Measurements from ENCODE around the gene TOGARAM2.
"Not testable (repeated sequence)": the region's sequence is repeated elsewhere in the genome, so short reads cannot be mapped to it uniquely, and the experiment has no call there.

The TOGARAM2 gene

DNA sequence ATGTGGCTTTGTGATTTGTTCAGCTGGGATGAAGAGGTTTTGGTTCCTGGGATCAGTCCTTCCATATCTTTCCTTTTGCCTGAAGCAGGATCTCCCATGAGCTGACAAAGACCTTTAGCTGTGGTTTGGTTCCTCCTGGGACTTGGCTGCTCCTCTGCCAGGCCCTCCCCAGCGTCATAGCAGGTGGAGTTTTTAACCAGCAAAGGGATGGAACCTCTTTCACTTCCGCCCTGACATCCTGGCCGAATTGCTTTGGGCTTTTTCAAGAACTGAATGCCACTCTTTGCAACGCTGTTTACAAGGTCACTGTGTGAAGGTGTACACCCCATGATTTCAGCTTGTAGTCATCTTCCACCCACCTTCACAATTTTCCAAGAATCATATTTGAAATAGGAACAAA, 92.8 kb downstream of the TOGARAM2 start:
- Mint-ChIP-seq H3K9me3 (peaks cover 0 to 2% of the 10 kb centered on the region in 2 donors), H3K27ac (no peak overlapping the region), H3K27me3 (no peaks in the 10 kb centered on the region), H3K4me1 (ENCODE audit: low read depth in 2 of 2) (no peaks in the 10 kb centered on the region), H3K36me3 (ENCODE audit: insufficient read depth) (no peaks in the 10 kb centered on the region), H3K4me3 (no peak overlapping the region)
- DNase-seq, result no peak
- no peak for ATAC-seq (replicated peaks)

DNA sequence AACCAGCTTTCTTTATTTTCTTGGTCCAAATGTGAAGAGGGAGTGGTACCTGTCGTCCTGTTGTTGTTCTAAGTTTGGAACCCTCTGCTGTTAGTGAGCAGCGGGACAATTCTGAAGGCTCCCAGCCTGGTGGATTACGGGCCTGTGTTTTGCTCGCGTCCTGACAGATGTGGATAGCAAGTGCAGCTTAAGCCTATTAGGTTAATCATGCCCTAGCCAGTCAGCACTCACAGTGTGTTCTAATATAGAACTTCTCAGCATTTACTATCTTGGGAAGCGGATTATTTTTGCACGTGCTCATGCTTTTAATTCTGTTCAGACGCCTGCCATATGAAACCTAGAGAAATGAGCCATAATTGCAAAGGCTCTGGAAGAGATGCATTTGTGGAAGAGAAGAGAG, 93.3 kb downstream of the TOGARAM2 start, which contains the start of gene PCARE:
TSS of gene PCARE (minus strand) at position 113 of the 400 bp plus-strand sequence. CDS start 262 bp downstream, outside the sequence.
- no peak within 1 kb of the TSS for H3K27ac Mint-ChIP-seq
- DNase-seq, result no peak
- H3K27me3 Mint-ChIP-seq, result no peaks in the 10 kb centered on the region
- H3K9me3 Mint-ChIP-seq, result peaks cover 0 to 2% of the 10 kb centered on the region in 2 donors
- ATAC-seq (replicated peaks), result no peak
- no peak within 1 kb of the TSS for H3K4me3 Mint-ChIP-seq
- H3K36me3 Mint-ChIP-seq (ENCODE audit: insufficient read depth), result no peaks in the 10 kb centered on the region
- no peaks in the 10 kb centered on the region for H3K4me1 Mint-ChIP-seq (ENCODE audit: low read depth in 2 of 2)

DNA sequence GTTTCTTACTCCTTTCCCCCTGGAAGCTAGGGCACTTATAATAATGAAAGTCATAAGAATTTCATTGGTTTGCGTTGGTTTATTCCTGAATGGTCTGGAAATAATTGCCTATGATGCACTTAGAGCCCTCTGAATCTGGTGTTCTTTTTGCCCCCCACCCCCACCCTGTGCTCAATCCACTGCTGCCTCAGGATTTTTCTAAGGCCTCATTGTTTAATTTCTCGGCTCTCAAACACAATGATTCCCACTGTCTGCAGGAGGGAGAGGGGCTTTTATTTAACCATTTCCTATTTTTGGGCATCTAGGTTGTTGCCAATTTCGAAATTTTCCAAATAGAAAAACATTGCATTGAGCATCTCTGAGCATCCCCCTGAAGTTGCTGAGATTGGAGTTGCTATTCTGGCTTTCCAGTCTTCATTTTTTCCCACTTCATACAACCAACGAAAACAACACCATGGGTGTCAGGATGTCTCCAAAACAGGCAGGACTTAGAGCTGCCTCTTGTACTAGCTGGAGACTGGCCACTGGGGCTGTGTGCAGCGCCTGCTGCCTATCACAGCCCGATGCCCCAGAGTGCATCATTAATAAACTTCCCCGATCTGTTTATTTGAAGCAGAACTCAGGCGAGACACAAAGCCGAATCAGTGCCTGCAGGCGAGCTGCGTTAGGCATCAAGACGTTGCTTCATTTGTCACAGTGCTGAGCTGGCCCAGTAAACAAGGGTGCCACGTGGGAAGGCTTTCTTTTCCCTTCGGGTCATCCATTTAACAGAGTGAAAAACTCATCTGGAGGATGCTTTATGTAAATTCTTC, 95.0 kb downstream of the TOGARAM2 start:
- no peak overlapping the region for H3K4me3 Mint-ChIP-seq
- H3K27me3 Mint-ChIP-seq, result no peaks in the 10 kb centered on the region
- no peak overlapping the region for H3K27ac Mint-ChIP-seq
- ATAC-seq (replicated peaks) (no peak), DNase-seq (no peak)
- no peaks in the 10 kb centered on the region for H3K4me1 Mint-ChIP-seq (ENCODE audit: low read depth in 2 of 2)
- no peaks in the 10 kb centered on the region for H3K36me3 Mint-ChIP-seq (ENCODE audit: insufficient read depth)
- H3K9me3 Mint-ChIP-seq, result peaks cover 0 to 2% of the 10 kb centered on the region in 2 donors

DNA sequence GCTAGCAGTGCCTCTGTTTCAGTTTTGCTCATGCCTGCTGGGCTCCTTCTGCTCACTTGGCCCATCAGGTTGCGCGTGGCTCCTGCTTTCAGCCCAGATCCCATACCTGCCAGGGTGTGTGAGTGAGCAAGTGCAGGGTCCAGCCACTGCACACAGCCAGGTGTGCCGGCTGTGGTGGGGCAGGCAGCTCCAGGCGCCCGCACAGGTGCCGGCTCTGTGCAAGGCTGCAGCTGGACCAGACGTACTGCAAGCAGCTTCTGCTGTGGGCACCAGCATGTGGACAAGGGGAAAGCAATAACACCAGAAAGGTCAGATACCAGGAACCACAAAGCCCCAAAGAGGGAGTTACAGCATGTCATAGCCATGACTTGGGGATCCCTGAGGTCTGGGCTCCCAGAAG, 98.8 kb downstream of the TOGARAM2 start:
- Mint-ChIP-seq H3K4me1 (ENCODE audit: low read depth in 2 of 2) (no peaks in the 10 kb centered on the region), H3K36me3 (ENCODE audit: insufficient read depth) (no peaks in the 10 kb centered on the region), H3K4me3 (no peak overlapping the region), H3K27ac (no peak overlapping the region), H3K27me3 (no peaks in the 10 kb centered on the region), H3K9me3 (peaks cover 0 to 2% of the 10 kb centered on the region in 2 donors)
- DNase-seq, result no peak
- ATAC-seq (replicated peaks), result no peak

DNA sequence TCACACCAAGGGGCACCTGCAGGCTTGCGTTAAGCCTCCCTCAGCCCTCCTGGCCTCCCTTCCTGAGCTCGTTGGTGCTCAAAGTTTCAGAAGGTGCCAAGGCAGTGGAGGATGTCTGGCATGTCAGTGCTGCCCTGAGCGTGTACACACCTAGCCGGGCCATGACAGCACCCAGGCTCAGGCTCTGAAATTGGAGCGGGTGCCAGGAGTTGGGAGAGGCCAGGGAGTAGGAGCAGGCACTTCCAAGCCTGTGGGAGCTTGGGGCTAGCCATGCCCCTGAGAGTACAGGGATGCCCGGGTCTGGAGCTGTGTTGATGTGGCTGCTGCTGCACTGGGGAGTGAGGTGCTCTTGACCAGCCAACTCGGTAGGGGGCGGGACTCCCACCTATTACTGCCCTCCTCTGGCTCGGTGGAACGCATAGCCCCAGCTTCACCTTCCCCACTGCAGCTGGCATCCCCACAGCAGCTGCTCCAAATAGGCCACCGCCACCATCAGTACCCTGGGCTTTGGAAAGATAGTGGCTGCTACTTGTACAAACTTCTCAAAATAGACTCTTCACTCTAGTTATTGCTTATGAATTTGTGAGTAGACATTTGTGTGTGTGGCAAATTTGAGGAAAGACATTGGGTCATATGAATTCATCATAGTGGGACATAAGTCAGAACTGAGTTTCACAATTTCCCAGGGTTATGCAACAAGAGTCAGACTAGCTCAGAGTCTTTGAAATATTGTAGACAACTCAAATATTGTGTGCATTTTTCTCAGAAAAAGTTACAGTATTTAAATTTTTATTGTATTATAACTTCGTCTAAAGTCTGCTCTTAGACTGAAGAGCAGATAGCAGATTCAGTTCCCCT, 100.0 kb downstream of the TOGARAM2 start:
- DNase-seq, result no peak
- H3K4me1 Mint-ChIP-seq (ENCODE audit: low read depth in 2 of 2), result no peaks in the 10 kb centered on the region
- H3K9me3 Mint-ChIP-seq, result peaks cover 0 to 2% of the 10 kb centered on the region in 2 donors
- no peak for ATAC-seq (replicated peaks)
- no peaks in the 10 kb centered on the region for H3K36me3 Mint-ChIP-seq (ENCODE audit: insufficient read depth)
- no peaks in the 10 kb centered on the region for H3K27me3 Mint-ChIP-seq
- H3K27ac Mint-ChIP-seq, result no peak overlapping the region
- H3K4me3 Mint-ChIP-seq, result no peak overlapping the region

DNA sequence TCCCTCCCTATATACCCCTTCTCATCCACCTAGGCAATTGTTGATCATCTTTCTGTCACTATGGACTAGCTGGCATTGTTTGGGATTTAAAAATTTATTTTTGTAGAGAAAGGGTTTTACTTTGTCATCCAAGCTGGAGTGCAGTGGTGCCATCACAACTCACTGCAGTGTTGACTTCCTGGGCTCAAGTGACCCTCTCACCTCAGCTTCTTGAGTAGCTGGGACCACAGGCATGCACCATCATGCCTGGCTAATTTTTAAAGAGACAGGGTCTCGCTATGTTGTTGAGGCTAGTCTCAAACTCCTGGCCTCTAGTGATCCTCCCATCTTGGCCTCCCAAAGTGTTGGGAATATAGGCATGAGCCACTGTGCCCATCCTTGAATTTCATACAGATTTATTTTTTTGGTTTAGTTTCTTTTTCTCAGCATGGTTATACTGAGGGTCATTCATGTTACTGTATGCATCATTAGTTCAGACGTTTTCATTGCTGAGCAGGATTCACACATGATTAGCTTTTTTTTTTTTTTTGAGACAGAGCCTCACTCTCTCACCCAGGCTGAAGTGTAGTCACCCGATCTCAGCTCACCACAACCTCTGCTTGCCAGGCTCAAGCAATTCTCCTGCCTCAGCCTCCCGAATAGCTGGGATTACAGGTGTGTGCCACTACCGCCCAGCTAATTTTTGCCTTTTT, 101.9 kb downstream of the TOGARAM2 start:
- H3K27me3 Mint-ChIP-seq, result no peaks in the 10 kb centered on the region
- ATAC-seq (replicated peaks) (no peak), DNase-seq (no peak)
- H3K9me3 Mint-ChIP-seq, result no peaks in the 10 kb centered on the region
- H3K4me3 Mint-ChIP-seq, result no peak overlapping the region
- H3K27ac Mint-ChIP-seq, result no peak overlapping the region
- H3K4me1 Mint-ChIP-seq (ENCODE audit: low read depth in 2 of 2), result no peaks in the 10 kb centered on the region
- H3K36me3 Mint-ChIP-seq (ENCODE audit: insufficient read depth), result no peaks in the 10 kb centered on the region

DNA sequence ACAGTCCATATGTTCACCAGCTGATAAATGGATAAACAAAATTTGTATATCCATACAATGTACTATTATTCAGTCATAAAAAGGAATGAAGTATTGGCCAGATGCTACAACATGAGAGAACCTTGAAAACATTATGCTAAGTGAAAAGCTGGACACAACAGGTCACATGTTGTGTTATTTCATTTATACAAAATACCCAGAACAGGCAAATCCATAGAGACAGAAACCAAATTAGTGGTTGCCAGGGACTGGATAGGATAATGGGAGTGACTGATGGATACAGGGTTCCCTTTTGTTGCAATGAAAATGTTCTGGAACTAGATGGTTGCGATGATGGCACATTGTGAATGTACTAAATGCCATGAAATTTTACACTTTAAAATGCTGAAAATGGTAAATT, 103.5 kb downstream of the TOGARAM2 start:
- Mint-ChIP-seq H3K27me3 (peaks cover 0 to 2% of the 10 kb centered on the region in 2 donors), H3K9me3 (no peaks in the 10 kb centered on the region), H3K36me3 (ENCODE audit: insufficient read depth) (no peaks in the 10 kb centered on the region), H3K4me3 (no peak overlapping the region), H3K4me1 (ENCODE audit: low read depth in 2 of 2) (no peaks in the 10 kb centered on the region), H3K27ac (no peak overlapping the region)
- ATAC-seq (replicated peaks), result no peak
- no peak for DNase-seq

DNA sequence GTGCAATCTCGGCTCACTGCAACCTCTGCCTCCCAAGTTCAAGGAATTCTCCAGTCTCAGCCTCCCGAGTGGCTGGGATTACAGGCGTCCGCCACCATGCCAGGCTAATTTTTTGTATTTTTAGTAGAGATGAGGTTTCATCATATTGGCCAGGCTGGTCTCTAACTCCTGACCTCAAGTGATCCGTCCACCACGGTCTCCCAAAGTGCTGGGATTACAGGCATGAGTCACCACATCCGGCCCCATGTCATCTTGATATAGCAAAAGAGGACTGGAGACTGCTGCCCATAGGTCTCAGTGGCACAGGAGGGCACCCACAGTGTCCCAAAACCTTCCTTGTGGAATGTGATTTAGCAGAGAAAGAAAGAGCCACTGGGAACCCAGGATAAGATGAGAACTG, 109.2 kb downstream of the TOGARAM2 start:
- not testable (repeated sequence) for DNase-seq; H3K4me3 Mint-ChIP-seq; ATAC-seq (replicated peaks); H3K27ac Mint-ChIP-seq; H3K9me3 Mint-ChIP-seq; H3K36me3 Mint-ChIP-seq (ENCODE audit: insufficient read depth); H3K4me1 Mint-ChIP-seq (ENCODE audit: low read depth in 2 of 2)
- peaks cover 0 to 12% of the 10 kb centered on the region in 2 donors for H3K27me3 Mint-ChIP-seq

DNA sequence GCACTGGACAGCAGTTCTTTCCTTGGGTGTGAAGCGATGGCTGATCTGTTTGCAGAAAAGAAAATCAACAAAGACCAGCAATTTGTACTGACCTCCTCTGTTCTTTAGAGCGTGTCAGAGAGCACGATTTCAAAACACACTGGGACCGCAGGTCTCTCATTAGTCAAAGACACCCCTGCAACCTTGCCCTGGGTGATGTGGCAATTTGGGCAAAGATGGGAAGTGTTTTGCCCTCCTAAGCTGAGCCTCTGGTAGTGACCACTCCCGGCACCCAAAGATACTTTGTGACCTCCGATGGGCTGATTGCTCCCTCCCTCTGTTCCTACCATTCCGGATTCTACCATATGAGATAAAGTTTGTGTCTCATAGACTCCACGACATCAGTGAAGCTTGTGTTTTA, 115.9 kb downstream of the TOGARAM2 start:
- no peaks in the 10 kb centered on the region for H3K27me3 Mint-ChIP-seq
- H3K4me1 Mint-ChIP-seq (ENCODE audit: low read depth in 2 of 2), result no peaks in the 10 kb centered on the region
- no peak for ATAC-seq (replicated peaks)
- no peaks in the 10 kb centered on the region for H3K36me3 Mint-ChIP-seq (ENCODE audit: insufficient read depth)
- no peak overlapping the region for H3K4me3 Mint-ChIP-seq
- DNase-seq, result no peak
- H3K27ac Mint-ChIP-seq, result no peak overlapping the region
- no peaks in the 10 kb centered on the region for H3K9me3 Mint-ChIP-seq

DNA sequence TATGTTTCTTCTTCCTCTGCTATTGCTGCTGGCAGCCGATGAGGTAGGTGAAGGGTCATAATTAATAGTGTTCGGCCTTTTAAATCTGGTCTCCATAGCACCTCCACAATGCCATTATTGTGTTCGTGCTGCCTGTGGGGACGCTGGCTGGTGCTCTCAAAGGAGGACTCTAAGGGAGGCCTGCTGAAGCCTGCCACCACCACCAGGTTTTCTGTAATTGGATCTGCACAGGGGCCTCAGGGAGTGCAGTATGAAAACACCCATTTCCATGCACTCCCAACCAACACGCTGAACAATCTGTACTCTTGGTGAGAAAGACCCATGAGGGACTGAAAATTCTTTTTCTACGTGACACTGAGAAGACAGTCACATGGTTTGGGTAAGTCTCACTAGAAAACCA, 116.5 kb downstream of the TOGARAM2 start:
- no peak overlapping the region for H3K27ac Mint-ChIP-seq
- no peak overlapping the region for H3K4me3 Mint-ChIP-seq
- DNase-seq (no peak), ATAC-seq (replicated peaks) (no peak)
- H3K9me3 Mint-ChIP-seq, result no peaks in the 10 kb centered on the region
- no peaks in the 10 kb centered on the region for H3K36me3 Mint-ChIP-seq (ENCODE audit: insufficient read depth)
- no peaks in the 10 kb centered on the region for H3K4me1 Mint-ChIP-seq (ENCODE audit: low read depth in 2 of 2)
- H3K27me3 Mint-ChIP-seq, result no peaks in the 10 kb centered on the region

DNA sequence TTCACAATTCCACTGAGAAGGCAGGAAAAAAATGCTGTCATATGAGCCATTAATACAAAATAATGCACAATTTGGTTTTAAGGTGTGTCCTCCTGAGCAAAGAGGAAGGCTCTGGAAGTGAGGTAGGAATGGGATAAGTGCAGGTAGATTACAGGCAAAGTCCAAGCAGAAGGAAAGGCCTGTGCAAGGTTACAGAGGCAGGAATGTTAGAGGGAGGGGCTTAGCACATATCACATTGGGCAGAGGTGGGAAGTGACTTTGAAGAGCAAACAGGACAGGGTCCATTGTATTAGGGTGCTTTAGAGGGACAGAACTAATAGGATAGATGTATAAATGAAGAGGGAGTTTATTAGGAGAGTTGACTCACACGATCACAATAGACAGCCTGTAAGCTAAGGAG, 119.5 kb downstream of the TOGARAM2 start:
- DNase-seq, result no peak
- no peaks in the 10 kb centered on the region for H3K36me3 Mint-ChIP-seq (ENCODE audit: insufficient read depth)
- no peaks in the 10 kb centered on the region for H3K9me3 Mint-ChIP-seq
- H3K4me3 Mint-ChIP-seq, result no peak overlapping the region
- no peak overlapping the region for H3K27ac Mint-ChIP-seq
- peaks cover 0 to 3% of the 10 kb centered on the region in 2 donors for H3K4me1 Mint-ChIP-seq (ENCODE audit: low read depth in 2 of 2)
- peaks cover 0 to 4% of the 10 kb centered on the region in 2 donors for H3K27me3 Mint-ChIP-seq
- no peak for ATAC-seq (replicated peaks)

All from effector memory CD8-positive, alpha-beta T cell (primary cell).